ENCODE results near the gene LHX1. TPM values are rescaled to one million over a fixed set of nuclear protein-coding genes. Genes with fewer than 3 reads are reported as not detected.

LHX1 gene
- total and polyA plus RNA-seq, 2 of the 8 experiments (the other 6 are each of a cell fraction or from before 2014, with no cell fraction given): 0.26 to 0.93 TPM

- TF ChIP-seq BCL11A (IDR thresholded peaks at IDR 0.05; ENCODE audit: low read depth in 2 of 2, low read length in 2 of 2): no peak
- TF ChIP-seq HDAC2 (IDR thresholded peaks at IDR 0.05; ENCODE audit: borderline replicate concordance in 1 of 2, low read depth in 2 of 2, low read length in 2 of 2): peak; percentile 58 to 81; a peak in 2 of 4 replicates
- TF ChIP-seq CHD2 (IDR thresholded peaks at IDR 0.05; ENCODE audit: low read length): peak; percentile 2; the same call in 1 of the 2 replicates
- TF ChIP-seq RNF2 (IDR thresholded peaks at IDR 0.05; ENCODE audit: borderline replicate concordance, low read depth, low read length, missing control alignments, poor library complexity, severe bottlenecking): peak; percentile 55
- no peak for TF ChIP-seq ZNF274 (IDR thresholded peaks at IDR 0.05; ENCODE audit: borderline replicate concordance, extremely low read depth, low read length)
- TF ChIP-seq GTF2F1 (IDR thresholded peaks at IDR 0.05; ENCODE audit: borderline replicate concordance, low read depth, low read length): no peak
- no peak for TF ChIP-seq FOSL1 (IDR thresholded peaks at IDR 0.05; ENCODE audit: insufficient read depth, low read depth, low read length)
- TF ChIP-seq RXRA (IDR thresholded peaks at IDR 0.05; ENCODE audit: insufficient read depth, low read depth, low read length): no peak
- TF ChIP-seq SIRT6 (IDR thresholded peaks at IDR 0.05; ENCODE audit: low read length): no peak
- no peak for TF ChIP-seq POLR2AphosphoS5 (IDR thresholded peaks at IDR 0.05; ENCODE audit: low read depth, low read length)
- no peak for TF ChIP-seq SRF (IDR thresholded peaks at IDR 0.05; ENCODE audit: low read depth, low read length)
- peak; percentile 59 to 76; a peak in 3 of 4 replicates for TF ChIP-seq SIN3A (conservative IDR thresholded peaks at IDR 0.05 in 1 of 2, IDR thresholded peaks at IDR 0.05 in 1 of 2; ENCODE audit: low read depth in 1 of 2, low read length in 2 of 2)
These were observed 11.6 kb downstream of the LHX1 start, which contains the start of gene AATF (continued) for GRCh38 chr17:36948717-36949460.

All from H1 (cell line).